Measurements from ENCODE around the gene AKAP13. TPM values are rescaled to one million over a fixed set of nuclear protein-coding genes. Genes with fewer than 3 reads are reported as not detected.

The AKAP13 gene
- total and polyA plus RNA-seq, 7 donors: 21.6 to 142 (median 98.5) TPM

- 36 to 72% methylated on average over 5 of the region's 5 CpGs for WGBS, 2 donors
- Histone ChIP-seq H3K36me3 (no peaks in the 10 kb centered on the region), H3K27ac (peak overlapping the region in 1 of 4 donors; percentile 43), H3K4me1 (peaks cover 0 to 11% (median 5%) of the 10 kb centered on the region in 4 donors), H3K9me3 (no peaks in the 10 kb centered on the region), H3K27me3 (no peaks in the 10 kb centered on the region), H3K4me3 (no peak overlapping the region)
- DNase-seq: no peak
- intact Hi-C loops (cut with DNase I): no loop called here
- TF ChIP-seq POLR2A (IDR thresholded peaks at IDR 0.05) (no peak), POLR2AphosphoS5 (IDR thresholded peaks at IDR 0.05) (no peak), CTCF (IDR thresholded peaks at IDR 0.05) (no peak), EP300 (IDR thresholded peaks at IDR 0.05) (no peak)
Observed at GRCh38 chr15:85518979-85519761, 138.8 kb downstream of the AKAP13 start.

GRCh38 chr15:85520650-85521049, 140.2 kb downstream of the AKAP13 start:
- WGBS, 2 donors: 34 to 68% methylated on average over 3 of the region's 3 CpGs
- H3K9me3 ChIP-seq: no peaks in the 10 kb centered on the region

GRCh38 chr15:85523530-85523929, 143.1 kb downstream of the AKAP13 start:
- no peaks in the 10 kb centered on the region for H3K36me3 ChIP-seq
- H3K27me3 ChIP-seq: no peaks in the 10 kb centered on the region
- intact Hi-C loops (cut with DNase I): no loop called here
- no peaks in the 10 kb centered on the region for H3K9me3 ChIP-seq
- peaks cover 0 to 33% (median 20%) of the 10 kb centered on the region in 4 donors for H3K4me1 ChIP-seq
- no peak overlapping the region for H3K27ac ChIP-seq
- no peak overlapping the region for H3K4me3 ChIP-seq
- no peak for TF ChIP-seq CTCF (IDR thresholded peaks at IDR 0.05)
- TF ChIP-seq POLR2A (IDR thresholded peaks at IDR 0.05): no peak
- no peak for TF ChIP-seq EP300 (IDR thresholded peaks at IDR 0.05)
- TF ChIP-seq POLR2AphosphoS5 (IDR thresholded peaks at IDR 0.05): no peak
- 84 to 91% methylated on average over 4 of the region's 4 CpGs for WGBS, 2 donors
- no peak for DNase-seq

More at GRCh38 chr15:85520650-85521049, 140.2 kb downstream of the AKAP13 start:
- H3K27me3 ChIP-seq: no peaks in the 10 kb centered on the region
- H3K27ac ChIP-seq: no peak overlapping the region
- H3K4me3 ChIP-seq: no peak overlapping the region
- intact Hi-C loops (cut with DNase I): no loop called here
- DNase-seq: no peak
- TF ChIP-seq CTCF (IDR thresholded peaks at IDR 0.05) (no peak), POLR2A (IDR thresholded peaks at IDR 0.05) (no peak), POLR2AphosphoS5 (IDR thresholded peaks at IDR 0.05) (no peak), EP300 (IDR thresholded peaks at IDR 0.05) (no peak)
- H3K4me1 ChIP-seq: peaks cover 0 to 10% (median 4%) of the 10 kb centered on the region in 4 donors
- no peaks in the 10 kb centered on the region for H3K36me3 ChIP-seq

GRCh38 chr15:85525755-85526154, 145.4 kb downstream of the AKAP13 start:
- peaks cover 0 to 33% (median 18%) of the 10 kb centered on the region in 4 donors for H3K4me1 ChIP-seq
- intact Hi-C loops (cut with DNase I): no loop called here
- DNase-seq: no peak
- H3K36me3 ChIP-seq: no peaks in the 10 kb centered on the region
- H3K27me3 ChIP-seq: no peaks in the 10 kb centered on the region
- TF ChIP-seq CTCF (IDR thresholded peaks at IDR 0.05) (no peak), EP300 (IDR thresholded peaks at IDR 0.05) (no peak), POLR2AphosphoS5 (IDR thresholded peaks at IDR 0.05) (no peak), POLR2A (IDR thresholded peaks at IDR 0.05) (no peak)
- H3K4me3 ChIP-seq: no peak overlapping the region
- no peaks in the 10 kb centered on the region for H3K9me3 ChIP-seq
- no peak overlapping the region for H3K27ac ChIP-seq
